Effector CD8-positive, alpha-beta T cell (primary cell): Measurements from ENCODE around the gene KRTAP5-7.
"Not testable (repeated sequence)": the region's sequence is repeated elsewhere in the genome, so short reads cannot be mapped to it uniquely, and the experiment has no call there.

ENCODE experiments used
- DNase-seq: peaks from one replicate; lab custom pipeline; 2025; lab: John Stamatoyannopoulos, UW

Gene KRTAP5-7

DNA sequence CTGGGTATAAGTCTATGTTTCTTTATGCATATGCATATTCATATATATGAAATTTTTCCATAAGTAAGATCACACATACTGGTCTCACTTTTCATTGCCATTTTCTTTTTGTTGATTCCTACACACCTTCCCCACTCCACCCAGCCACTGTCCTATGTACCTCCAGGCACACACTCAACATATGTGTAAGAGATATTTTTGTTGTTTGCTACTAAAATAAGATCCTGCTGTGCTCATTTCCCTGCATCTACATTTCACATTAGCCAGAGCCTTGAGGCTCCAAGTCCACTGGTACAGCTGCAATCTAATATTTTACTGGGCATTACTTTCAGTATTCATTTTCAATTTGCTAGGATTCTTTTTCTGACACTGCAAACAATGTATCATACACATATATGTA is 30.2 kb downstream of the KRTAP5-7 start:
- DNase-seq = no peak

- no peak for DNase-seq
These were observed 31.9 kb downstream of the KRTAP5-7 start for GRCh38 chr11:71558996-71559395.

- no peak for DNase-seq
These were observed 35.1 kb downstream of the KRTAP5-7 start for GRCh38 chr11:71562120-71562519.

DNA sequence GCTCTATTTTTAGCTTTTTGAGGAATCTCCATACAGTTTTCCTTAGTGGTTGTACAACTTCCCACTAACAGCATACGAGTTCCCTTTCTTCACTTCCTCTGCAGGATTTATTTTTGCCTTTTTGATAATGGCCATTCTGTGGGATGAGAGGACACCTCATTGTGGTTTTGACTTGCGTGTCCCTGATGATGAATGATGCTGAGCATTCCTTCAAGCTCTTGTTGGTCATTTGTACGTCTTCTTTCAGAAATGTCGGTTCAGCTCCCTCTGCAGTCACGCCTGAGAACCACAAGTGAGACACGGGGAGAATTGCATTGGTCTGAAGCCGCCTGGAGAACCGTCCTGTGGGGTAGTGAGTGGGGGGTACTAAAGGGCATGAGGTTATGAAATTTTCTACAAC is 36.3 kb downstream of the KRTAP5-7 start:
- DNase-seq = no peak

GRCh38 chr11:71564430-71564829 is 37.4 kb downstream of the KRTAP5-7 start:
- DNase-seq = no peak

DNA sequence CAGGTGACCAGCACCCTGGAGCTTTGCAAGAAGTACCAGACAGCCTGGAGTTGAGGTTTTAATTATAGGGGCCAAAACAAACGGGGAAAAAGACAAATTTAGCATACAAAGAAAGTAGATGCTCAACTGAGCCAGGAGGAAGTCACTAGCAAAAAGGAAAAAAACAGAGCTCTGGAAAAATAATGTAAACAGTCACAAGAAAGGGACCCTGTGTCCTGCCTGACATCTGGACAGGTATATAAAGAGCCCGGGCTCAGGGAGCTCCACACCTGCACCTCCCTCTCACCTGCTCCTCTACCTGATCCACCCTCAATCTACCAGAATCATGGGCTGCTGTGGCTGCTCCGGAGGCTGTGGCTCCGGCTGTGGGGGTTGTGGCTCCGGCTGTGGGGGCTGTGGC is 38.2 kb downstream of the KRTAP5-7 start, which contains the start of gene KRTAP5-10:
TSS of gene KRTAP5-10 (plus strand) at position 301 of the 400 bp plus-strand sequence. CDS start at position 326, 25 bp downstream.
- DNase-seq = no peak

- no peak for DNase-seq
These were observed 39.1 kb downstream of the KRTAP5-7 start for GRCh38 chr11:71566081-71566620.

GRCh38 chr11:71566626-71567599 is 39.8 kb downstream of the KRTAP5-7 start:
- not testable (repeated sequence) for DNase-seq

- not testable (repeated sequence) for DNase-seq
These were observed 40.6 kb downstream of the KRTAP5-7 start for GRCh38 chr11:71567633-71568032.

DNA sequence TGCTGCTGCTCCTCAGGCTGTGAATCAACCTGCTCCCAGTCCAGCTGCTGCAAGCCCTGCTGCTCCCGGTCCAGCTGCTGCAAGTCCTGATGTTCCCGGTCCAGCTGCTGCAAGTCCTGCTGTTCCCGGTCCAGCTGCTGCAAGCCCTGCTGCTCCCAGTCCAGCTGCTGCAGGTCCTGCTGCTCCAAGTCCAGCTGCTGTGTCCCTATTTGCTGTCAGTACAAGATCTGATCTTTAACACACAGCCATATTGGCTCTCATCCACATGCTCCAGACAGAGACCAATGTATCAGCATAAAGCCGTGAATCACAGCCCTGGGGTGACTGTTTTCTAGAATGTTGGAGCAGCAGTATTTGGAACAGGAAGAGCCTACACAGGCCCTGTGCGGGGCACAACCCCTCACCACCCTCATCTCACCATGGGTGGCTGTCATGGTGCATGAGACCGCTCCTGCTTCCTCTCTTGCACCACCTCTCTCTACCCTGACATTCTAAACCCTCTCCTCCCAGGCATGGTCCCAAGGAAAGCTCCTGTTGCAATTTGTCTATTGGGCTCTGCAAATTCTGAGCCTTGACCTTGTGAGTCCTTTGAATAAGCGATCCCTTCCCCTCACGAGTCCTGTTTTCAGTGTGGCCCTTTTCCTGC is 41.8 kb downstream of the KRTAP5-7 start:
- no peak for DNase-seq

DNA sequence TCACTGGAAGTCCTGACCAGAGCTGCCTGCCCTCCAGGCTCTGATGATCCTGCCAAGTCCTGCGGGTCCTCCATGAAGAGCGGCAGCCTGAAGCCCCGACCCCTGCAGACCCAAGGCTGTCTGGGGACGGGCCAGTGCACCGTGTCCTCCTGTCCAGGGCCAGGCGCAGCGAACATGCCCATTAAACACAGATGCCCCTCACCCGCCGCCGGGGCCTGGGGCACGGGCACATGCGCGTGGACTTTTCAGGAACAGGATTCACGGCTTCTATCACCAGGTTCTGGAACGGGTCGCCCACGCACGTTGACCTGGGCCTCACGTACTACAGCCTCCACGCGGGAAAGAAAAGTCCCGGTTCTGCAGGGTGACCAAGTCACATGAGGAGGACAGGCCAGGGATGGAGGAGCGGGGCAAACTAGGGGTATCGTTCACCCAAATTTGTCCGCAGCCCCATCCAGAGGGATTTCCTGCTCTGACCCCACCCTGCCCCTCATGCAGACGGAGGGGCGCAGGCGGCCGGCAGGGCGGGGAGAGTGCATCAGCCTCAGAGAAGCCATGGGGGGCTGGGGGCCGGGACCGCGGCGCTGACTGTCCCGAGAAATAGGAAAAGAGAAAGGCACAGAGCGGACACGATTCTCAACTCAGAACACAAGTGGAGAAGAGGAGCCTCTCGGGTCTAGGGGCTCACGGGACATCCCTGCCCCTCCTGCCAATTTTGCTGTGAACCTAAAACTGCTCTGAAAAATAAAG is 44.2 kb downstream of the KRTAP5-7 start:
- DNase-seq = not testable (repeated sequence)

GRCh38 chr11:71572811-71573210 is 45.7 kb downstream of the KRTAP5-7 start:
- no peak for DNase-seq

DNA sequence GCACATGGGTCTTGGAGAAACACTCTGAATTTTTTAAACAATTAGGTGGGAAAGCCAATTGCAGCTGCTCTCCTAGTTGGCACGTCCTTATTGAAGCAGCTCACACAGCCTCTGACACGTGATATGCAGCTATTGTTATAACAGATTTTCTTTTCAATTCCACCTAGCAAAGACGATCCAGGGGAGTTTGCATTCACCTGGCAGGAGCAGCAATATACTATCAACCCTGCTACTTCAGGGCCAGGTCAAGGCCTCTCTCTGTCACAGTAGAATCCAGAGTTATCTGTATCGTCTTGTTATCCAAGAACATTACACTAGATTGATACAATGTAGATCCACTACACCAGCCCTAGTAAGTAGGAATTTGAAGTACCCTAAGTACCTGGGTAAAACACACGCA is 47.4 kb downstream of the KRTAP5-7 start:
- DNase-seq = no peak

- DNase-seq = no peak
These were observed 48.8 kb downstream of the KRTAP5-7 start for GRCh38 chr11:71575723-71576424.

DNA sequence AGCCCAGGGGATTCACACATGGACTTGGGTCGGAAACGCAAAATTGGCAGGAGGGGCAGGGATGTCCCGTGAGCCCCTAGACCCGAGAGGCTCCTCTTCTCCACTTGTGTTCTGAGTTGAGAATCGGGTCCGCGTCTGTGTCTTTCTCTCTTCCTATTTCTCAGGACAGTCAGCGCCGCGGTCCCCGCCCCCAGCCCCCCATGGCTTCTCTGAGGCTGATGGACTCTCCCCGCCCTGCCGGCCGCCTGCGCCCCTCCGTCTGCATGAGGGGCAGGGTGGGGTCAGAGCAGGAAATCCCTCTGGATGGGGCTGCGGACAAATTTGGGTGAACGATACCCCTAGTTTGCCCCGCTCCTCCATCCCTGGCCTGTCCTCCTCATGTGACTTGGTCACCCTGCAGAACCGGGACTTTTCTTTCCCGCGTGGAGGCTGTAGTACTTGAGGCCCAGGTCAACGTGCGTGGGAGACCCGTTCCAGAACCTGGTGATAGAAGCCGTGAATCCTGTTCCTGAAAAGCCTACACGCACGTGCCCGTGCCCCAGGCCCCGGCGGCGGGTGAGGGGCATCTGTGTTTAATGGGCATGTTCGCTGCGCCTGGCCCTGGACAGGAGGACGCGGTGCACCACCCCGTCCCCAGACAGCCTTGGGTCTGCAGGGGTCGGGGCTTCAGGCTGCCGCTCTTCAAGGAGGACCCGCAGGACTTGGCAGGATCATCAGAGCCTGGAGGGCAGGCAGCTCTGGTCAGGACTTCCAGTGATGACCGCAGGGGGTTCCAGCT is 49.8 kb downstream of the KRTAP5-7 start:
- DNase-seq = not testable (repeated sequence)

- DNase-seq = no peak
These were observed 50.5 kb downstream of the KRTAP5-7 start for GRCh38 chr11:71577469-71578004.
